ENCODE data around the gene C5.
"Not testable (repeated sequence)": the region's sequence is repeated elsewhere in the genome, so short reads cannot be mapped to it uniquely, and the experiment has no call there.

The C5 gene

GRCh38 chr9:121038804-121039203 is 11.3 kb downstream of the C5 start:
- H3F3A ChIP-seq (ENCODE audit: insufficient read depth, low read length) = no peaks in the 10 kb centered on the region
- H3K27ac ChIP-seq (ENCODE audit: low read depth, low read length, poor library complexity, severe bottlenecking) = no peak overlapping the region
- no peaks in the 10 kb centered on the region for H3K79me2 ChIP-seq (ENCODE audit: insufficient read depth, low read length)
- no peaks in the 10 kb centered on the region for H3K9me2 ChIP-seq (ENCODE audit: low read depth, low read length)
- H4K20me1 ChIP-seq (ENCODE audit: insufficient read depth, low read length) = no peaks in the 10 kb centered on the region
- no peaks in the 10 kb centered on the region for H3K4me1 ChIP-seq (ENCODE audit: insufficient read depth, low read length, severe bottlenecking)
- TF ChIP-seq EZH2 (IDR thresholded peaks at IDR 0.05; ENCODE audit: borderline replicate concordance, low read length) = no peak
- no peak for TF ChIP-seq CTCF (IDR thresholded peaks at IDR 0.05; ENCODE audit: low read length)
- H3K4me3 ChIP-seq (ENCODE audit: low read depth, low read length, poor library complexity, severe bottlenecking) = no peak overlapping the region
- no peak overlapping the region for H3K4me2 ChIP-seq (ENCODE audit: low read length)
- H3K27me3 ChIP-seq (ENCODE audit: insufficient read depth, low read length) = no peaks in the 10 kb centered on the region
- no peak overlapping the region for H3K9ac ChIP-seq (ENCODE audit: low read length)
- no peaks in the 10 kb centered on the region for H3K9me3 ChIP-seq (ENCODE audit: low read length)
- no peak overlapping the region for H2AFZ ChIP-seq (ENCODE audit: low read length)
- no peaks in the 10 kb centered on the region for H3K36me3 ChIP-seq (ENCODE audit: insufficient read depth, low read length)

GRCh38 chr9:121038362-121038761 is 11.7 kb downstream of the C5 start:
- TF ChIP-seq CTCF (IDR thresholded peaks at IDR 0.05; ENCODE audit: low read length) (no peak), EZH2 (IDR thresholded peaks at IDR 0.05; ENCODE audit: borderline replicate concordance, low read length) (no peak)
- no peaks in the 10 kb centered on the region for H3K79me2 ChIP-seq (ENCODE audit: insufficient read depth, low read length)
- H4K20me1 ChIP-seq (ENCODE audit: insufficient read depth, low read length) = no peaks in the 10 kb centered on the region
- H3K27ac ChIP-seq (ENCODE audit: low read depth, low read length, poor library complexity, severe bottlenecking) = no peak overlapping the region
- no peak overlapping the region for H3K4me3 ChIP-seq (ENCODE audit: low read depth, low read length, poor library complexity, severe bottlenecking)
- no peaks in the 10 kb centered on the region for H3K4me1 ChIP-seq (ENCODE audit: insufficient read depth, low read length, severe bottlenecking)
- no peak overlapping the region for H2AFZ ChIP-seq (ENCODE audit: low read length)
- H3K36me3 ChIP-seq (ENCODE audit: insufficient read depth, low read length) = no peaks in the 10 kb centered on the region
- H3K27me3 ChIP-seq (ENCODE audit: insufficient read depth, low read length) = no peaks in the 10 kb centered on the region
- H3K9me3 ChIP-seq (ENCODE audit: low read length) = no peaks in the 10 kb centered on the region
- H3K9ac ChIP-seq (ENCODE audit: low read length) = no peak overlapping the region
- H3K4me2 ChIP-seq (ENCODE audit: low read length) = no peak overlapping the region
- no peaks in the 10 kb centered on the region for H3K9me2 ChIP-seq (ENCODE audit: low read depth, low read length)
- no peaks in the 10 kb centered on the region for H3F3A ChIP-seq (ENCODE audit: insufficient read depth, low read length)

- not testable (repeated sequence) for H4K20me1 ChIP-seq (ENCODE audit: insufficient read depth, low read length)
These were observed 14.4 kb downstream of the C5 start for GRCh38 chr9:121035717-121036116.

GRCh38 chr9:121034529-121034928 is 15.5 kb downstream of the C5 start:
- no peaks in the 10 kb centered on the region for H3K27me3 ChIP-seq (ENCODE audit: insufficient read depth, low read length)
- no peak overlapping the region for H3K9ac ChIP-seq (ENCODE audit: low read length)
- no peak overlapping the region for H3K27ac ChIP-seq (ENCODE audit: low read depth, low read length, poor library complexity, severe bottlenecking)
- H2AFZ ChIP-seq (ENCODE audit: low read length) = peak overlapping the region; percentile 49; the same call in 1 of the 2 replicates
- no peaks in the 10 kb centered on the region for H3K9me2 ChIP-seq (ENCODE audit: low read depth, low read length)
- H3K36me3 ChIP-seq (ENCODE audit: insufficient read depth, low read length) = no peaks in the 10 kb centered on the region
- no peaks in the 10 kb centered on the region for H3K79me2 ChIP-seq (ENCODE audit: insufficient read depth, low read length)
- H3K4me3 ChIP-seq (ENCODE audit: low read depth, low read length, poor library complexity, severe bottlenecking) = no peak overlapping the region
- no peak overlapping the region for H3K4me2 ChIP-seq (ENCODE audit: low read length)
- H3F3A ChIP-seq (ENCODE audit: insufficient read depth, low read length) = no peaks in the 10 kb centered on the region; the same call in 1 of the 2 replicates
- no peaks in the 10 kb centered on the region for H3K9me3 ChIP-seq (ENCODE audit: low read length)
- no peaks in the 10 kb centered on the region for H3K4me1 ChIP-seq (ENCODE audit: insufficient read depth, low read length, severe bottlenecking)
- TF ChIP-seq EZH2 (IDR thresholded peaks at IDR 0.05; ENCODE audit: borderline replicate concordance, low read length) (no peak), CTCF (IDR thresholded peaks at IDR 0.05; ENCODE audit: low read length) (peak; percentile 47)
- H4K20me1 ChIP-seq (ENCODE audit: insufficient read depth, low read length) = no peaks in the 10 kb centered on the region

More at GRCh38 chr9:121035717-121036116, 14.4 kb downstream of the C5 start:
- not testable (repeated sequence) for H3K36me3 ChIP-seq (ENCODE audit: insufficient read depth, low read length); H3K9me2 ChIP-seq (ENCODE audit: low read depth, low read length); H3K27me3 ChIP-seq (ENCODE audit: insufficient read depth, low read length); H3F3A ChIP-seq (ENCODE audit: insufficient read depth, low read length); H3K27ac ChIP-seq (ENCODE audit: low read depth, low read length, poor library complexity, severe bottlenecking); H3K4me3 ChIP-seq (ENCODE audit: low read depth, low read length, poor library complexity, severe bottlenecking); H3K9me3 ChIP-seq (ENCODE audit: low read length); H3K4me1 ChIP-seq (ENCODE audit: insufficient read depth, low read length, severe bottlenecking); H3K79me2 ChIP-seq (ENCODE audit: insufficient read depth, low read length); H3K4me2 ChIP-seq (ENCODE audit: low read length); H3K9ac ChIP-seq (ENCODE audit: low read length); H2AFZ ChIP-seq (ENCODE audit: low read length)

All from OCI-LY1 (cell line).